SK-N-SH (cell line): ENCODE measurements around the gene POLD2. TPM values are rescaled to one million over a fixed set of nuclear protein-coding genes. Genes with fewer than 3 reads are reported as not detected.

ENCODE experiments used
- CTCF ChIA-PET: fragments of 300-600, 350-600 bp; formaldehyde crosslinking; extraction: SDS; loops from one replicate; lab custom pipeline; 2021; lab: Yijun Ruan, JAX
- POLR2A ChIA-PET: fragments of 350-600 bp; sonication (Branson Sonifier 250); formaldehyde crosslinking; extraction: SDS; loops from one replicate; lab custom pipeline; 2020; ENCODE audit warnings: antibody characterized with exemption, inconsistent platforms; lab: Yijun Ruan, JAX
- DNase-seq: peaks from one replicate; pipeline ENCODE4 v3.0.0; 2012
- H2AFZ ChIP-seq: fragments of 200-600 bp; sonication (generic); 2 replicates; pipeline ENCODE4 v1.8.1; 2016; ENCODE audit warnings: antibody characterized with exemption, mild to moderate bottlenecking, low read depth
- H3F3A ChIP-seq: fragments of 200-600 bp; sonication (generic); replicated peaks from 2 replicates; pipeline ENCODE3; 2016; ENCODE audit warnings: antibody characterized with exemption, mild to moderate bottlenecking; ENCODE audit not compliant: insufficient read depth
- H3K27ac ChIP-seq, 2 experiments: fragments of 200-500 bp in 1 of 2; fragments of 200-600 bp in 1 of 2; sonication (Bioruptor generic) in 1 of 2; sonication (generic), shearing (Covaris generic) in 1 of 2; 2 replicates each; pipeline versions ENCODE4 v1.5.1 to v1.6.1; 2014 to 2016; ENCODE audit warnings: low read depth in 2 of 2, inconsistent platforms in 1 of 2, low read length in 1 of 2, mild to moderate bottlenecking in 1 of 2, mixed read lengths in 1 of 2
- H3K27me3 ChIP-seq: fragments of 200-600 bp; sonication (generic), shearing (Covaris generic); 2 replicates; pipeline ENCODE4 v1.6.1; 2016; ENCODE audit warnings: mixed run types; ENCODE audit not compliant: insufficient read depth
- H3K36me3 ChIP-seq, 2 experiments: fragments of 200-500 bp in 1 of 2; fragments of 200-600 bp in 1 of 2; sonication (Bioruptor generic) in 1 of 2; sonication (generic) in 1 of 2; replicated peaks in 1 of 2; 2 replicates each; pipeline versions ENCODE3 to v1.5.1; 2014 to 2016; ENCODE audit warnings: low read length in 1 of 2, mild to moderate bottlenecking in 1 of 2; ENCODE audit not compliant: insufficient read depth in 2 of 2, control insufficient read depth in 1 of 2
- H3K4me1 ChIP-seq, 2 experiments: fragments of 200-500 bp in 1 of 2; fragments of 200-600 bp in 1 of 2; sonication (Bioruptor generic) in 1 of 2; sonication (generic), shearing (Covaris generic) in 1 of 2; 2 replicates each; pipeline versions ENCODE4 v1.5.1 to v1.6.1; 2014 to 2016; ENCODE audit warnings: low read depth in 1 of 2, low read length in 1 of 2, mixed run types in 1 of 2; ENCODE audit not compliant: insufficient read depth in 2 of 2, control insufficient read depth in 1 of 2
- H3K4me2 ChIP-seq: fragments of 200-600 bp; sonication (generic), shearing (Covaris generic); 2 replicates; pipeline ENCODE4 v1.6.1; 2017; ENCODE audit warnings: mixed run types
- H3K4me3 ChIP-seq, 2 experiments: fragments of 200-500 bp in 1 of 2; fragments of 200-600 bp in 1 of 2; sonication (Bioruptor generic) in 1 of 2; sonication (generic), shearing (Covaris generic) in 1 of 2; 2 replicates each; pipeline versions ENCODE4 v1.5.1 to v1.8.1; 2014 to 2016; ENCODE audit warnings: low read depth in 2 of 2, inconsistent platforms in 1 of 2, low read length in 1 of 2, mild to moderate bottlenecking in 1 of 2, mixed read lengths in 1 of 2, moderate library complexity in 1 of 2
- H3K79me2 ChIP-seq: fragments of 200-600 bp; sonication (generic); 2 replicates; pipeline ENCODE4 v1.8.1; 2017; ENCODE audit warnings: mild to moderate bottlenecking; ENCODE audit not compliant: insufficient read depth
- H3K9ac ChIP-seq: fragments of 200-600 bp; sonication (generic); 2 replicates; pipeline ENCODE4 v1.6.1; 2017; ENCODE audit warnings: mixed run types
- H3K9me2 ChIP-seq: fragments of 200-600 bp; sonication (generic); 2 replicates; pipeline ENCODE4 v1.6.1; 2017; ENCODE audit warnings: mixed run types
- H3K9me3 ChIP-seq: fragments of 200-600 bp; sonication (generic); 2 replicates; pipeline ENCODE4 v1.6.1; 2017; ENCODE audit warnings: mixed run types, mild to moderate bottlenecking, moderate library complexity
- H4K20me1 ChIP-seq: fragments of 200-600 bp; sonication (generic); 2 replicates; pipeline ENCODE4 v1.6.1; 2017; ENCODE audit warnings: mild to moderate bottlenecking, mixed run types; ENCODE audit not compliant: insufficient read depth
- ELF1 ChIP-seq: IDR thresholded peaks from 2 replicates; pipeline ENCODE4 v1.4.0; 2012
- EP300 ChIP-seq, 2 experiments: IDR thresholded peaks; 2 replicates each; pipeline versions ENCODE4 v1.4.0 to v1.6.1; 2012; ENCODE audit warnings: borderline replicate concordance in 1 of 2, low read depth in 1 of 2, low read length in 1 of 2
- FOSL2 ChIP-seq: IDR thresholded peaks from 2 replicates; pipeline ENCODE4 v1.4.0; 2012; ENCODE audit warnings: low read depth, mild to moderate bottlenecking, moderate library complexity, borderline replicate concordance
- FOXM1 ChIP-seq: IDR thresholded peaks from 2 replicates; pipeline ENCODE4 v1.4.0; 2012; ENCODE audit warnings: low read depth, mild to moderate bottlenecking
- JUND ChIP-seq: IDR thresholded peaks from 2 replicates; pipeline ENCODE4 v1.4.0; 2012
- NFIC ChIP-seq: IDR thresholded peaks from 2 replicates; pipeline ENCODE4 v1.4.0; 2012; ENCODE audit warnings: borderline replicate concordance
- NRF1 ChIP-seq: IDR thresholded peaks from 2 replicates; pipeline ENCODE4 v1.6.1; 2012; ENCODE audit warnings: low read depth, mild to moderate bottlenecking, low read length
- RCOR1 ChIP-seq: fragments of 150-350 bp; IDR thresholded peaks from 2 replicates; pipeline ENCODE4 v1.6.1; 2017; ENCODE audit warnings: antibody characterized with exemption, low read length
- RFX5 ChIP-seq: IDR thresholded peaks from 2 replicates; pipeline ENCODE4 v1.6.1; 2012; ENCODE audit warnings: mild to moderate bottlenecking, improper control_type of control experiment, low read length
- RXRA ChIP-seq: IDR thresholded peaks from 2 replicates; pipeline ENCODE4 v1.4.0; 2012; ENCODE audit warnings: low read depth, mild to moderate bottlenecking, borderline replicate concordance
- SIN3A ChIP-seq: IDR thresholded peaks from 2 replicates; pipeline ENCODE4 v1.6.1; 2012; ENCODE audit warnings: low read depth, mild to moderate bottlenecking, low read length, moderate library complexity, borderline replicate concordance
- YY1 ChIP-seq: IDR thresholded peaks from 2 replicates; pipeline ENCODE4 v1.4.0; 2012; ENCODE audit warnings: low read depth, mild to moderate bottlenecking
- WGBS: methylation state at CpG from one replicate; pipeline ENCODE4 v1.1.6; 2017; ENCODE audit warnings: low lambda C conversion rate; 5-methylcytosine and 5-hydroxymethylcytosine counted together
- polyA plus RNA-seq, 3 experiments: library from polyadenylated mRNA; depleted of rRNA; stranded (reverse); fragments of >200 nt; gene quantifications; 2 replicates each; pipeline ENCODE4 v1.2.3, GENCODE V29; 2012
- TF ChIP-seq, protein P1 (sequence below): IDR thresholded peaks from 2 replicates; pipeline ENCODE4; 2012
- TF ChIP-seq, protein P2 (sequence below): fragments of 150-350 bp; IDR thresholded peaks from 2 replicates; pipeline ENCODE4 v1.6.1; 2017; ENCODE audit warnings: antibody characterized with exemption, low read length, low read depth, borderline replicate concordance

The POLD2 gene
- polyA plus RNA-seq, 1 of the 3 experiments (the other 2 are of a cell fraction): 194 TPM

DNA sequence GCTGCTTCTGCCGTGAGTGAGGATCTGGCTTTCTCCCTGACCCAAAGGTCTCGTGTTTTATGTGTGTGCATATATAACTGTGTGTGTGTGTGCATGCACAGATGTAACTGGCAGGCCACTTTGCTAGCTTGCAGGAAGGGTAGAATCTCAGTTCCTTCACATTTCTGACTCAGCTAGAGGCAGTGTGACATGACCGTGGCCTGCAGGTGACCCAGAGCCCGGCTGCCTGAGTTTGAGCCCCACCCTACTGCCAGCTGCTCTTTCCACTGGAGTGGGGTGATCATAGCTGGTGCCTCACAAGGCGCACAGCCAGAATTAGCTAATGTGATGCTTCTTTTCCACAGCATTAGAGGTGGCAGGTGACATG, 27.1 kb upstream of the POLD2 start (continued):
- TF ChIP-seq ELF1 (no peak), RFX5 (no peak), FOSL2 (no peak), NRF1 (no peak), EP300 (IDR thresholded peaks at IDR 0.05; ENCODE audit: borderline replicate concordance in 1 of 2, low read depth in 1 of 2, low read length in 1 of 2) (no peak)

DNA sequence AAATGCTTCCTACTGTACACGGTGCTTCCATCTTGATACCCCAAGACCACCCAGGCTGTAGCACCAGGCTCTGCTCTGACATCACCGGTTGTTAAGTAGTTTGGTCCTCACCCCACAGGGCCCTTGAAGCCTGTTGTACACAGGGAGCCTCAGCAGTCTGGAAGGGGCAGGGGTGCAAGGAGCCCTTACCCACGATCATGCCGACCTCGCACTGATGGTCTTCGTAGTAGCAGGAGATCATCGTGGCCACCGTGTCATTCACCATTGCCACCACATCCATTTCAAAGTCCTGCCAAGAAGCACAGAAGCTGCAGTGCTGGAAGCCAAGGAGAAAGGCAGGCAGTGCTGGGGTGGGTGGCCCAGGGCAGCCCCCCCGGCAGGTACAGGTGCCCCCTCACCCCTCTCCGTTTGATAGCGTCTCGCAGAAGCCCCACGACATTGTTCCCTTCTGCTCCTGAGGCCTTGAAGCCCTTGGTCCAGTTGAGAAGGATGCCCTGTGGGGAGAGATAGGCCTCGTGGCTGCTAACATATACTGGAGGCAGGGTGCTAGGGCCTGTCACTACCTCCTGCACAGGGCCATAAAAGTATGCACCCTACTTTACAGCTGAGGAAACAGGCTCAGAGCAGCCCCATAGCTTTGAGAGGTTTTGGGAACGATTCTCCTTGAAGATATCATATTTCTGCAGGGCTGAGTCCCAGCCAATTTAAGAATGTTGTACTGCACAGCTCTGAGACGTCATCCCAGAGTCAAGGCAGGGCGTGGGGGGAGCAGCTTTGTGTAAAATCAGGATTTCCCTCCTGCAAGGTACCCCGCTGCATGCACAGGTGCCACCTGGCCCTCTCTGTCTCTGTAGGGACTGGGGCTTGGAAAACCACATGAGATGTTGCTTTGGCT, 26.5 kb upstream of the POLD2 start:
- H3F3A ChIP-seq: no peaks in the 10 kb centered on the region
- ChIA-PET POLR2A (no interaction called here), CTCF (interaction anchor here (1.5 kb wide), 1 partner anchor 47 kb away, joined by 7 read pairs; no protein-coding TSS in a partner anchor)
- TF ChIP-seq RXRA: no peak
- TF ChIP-seq RFX5: no peak
- no peak for TF ChIP-seq YY1
- TF ChIP-seq NFIC: no peak
- no peak for TF ChIP-seq FOXM1
- no peak for TF ChIP-seq JUND
- no peak overlapping the region for H3K4me2 ChIP-seq
- H4K20me1 ChIP-seq: no peaks in the 10 kb centered on the region
- WGBS: 81% methylated on average over 18 of the region's 18 CpGs
- H3K9me3 ChIP-seq: no peaks in the 10 kb centered on the region
- H3K27ac ChIP-seq: no peak overlapping the region
- H2AFZ ChIP-seq: no peak overlapping the region
- H3K4me3 ChIP-seq: no peak overlapping the region
- H3K36me3 ChIP-seq: no peaks in the 10 kb centered on the region
- H3K79me2 ChIP-seq: no peaks in the 10 kb centered on the region
- no peak overlapping the region for H3K9ac ChIP-seq
- H3K9me2 ChIP-seq: no peaks in the 10 kb centered on the region
- H3K4me1 ChIP-seq: peaks cover 0 to 12% of the 10 kb centered on the region in 2 experiments; a peak in 1 of 4 replicates
- peak; percentile 10 for DNase-seq
- no peaks in the 10 kb centered on the region for H3K27me3 ChIP-seq

DNA sequence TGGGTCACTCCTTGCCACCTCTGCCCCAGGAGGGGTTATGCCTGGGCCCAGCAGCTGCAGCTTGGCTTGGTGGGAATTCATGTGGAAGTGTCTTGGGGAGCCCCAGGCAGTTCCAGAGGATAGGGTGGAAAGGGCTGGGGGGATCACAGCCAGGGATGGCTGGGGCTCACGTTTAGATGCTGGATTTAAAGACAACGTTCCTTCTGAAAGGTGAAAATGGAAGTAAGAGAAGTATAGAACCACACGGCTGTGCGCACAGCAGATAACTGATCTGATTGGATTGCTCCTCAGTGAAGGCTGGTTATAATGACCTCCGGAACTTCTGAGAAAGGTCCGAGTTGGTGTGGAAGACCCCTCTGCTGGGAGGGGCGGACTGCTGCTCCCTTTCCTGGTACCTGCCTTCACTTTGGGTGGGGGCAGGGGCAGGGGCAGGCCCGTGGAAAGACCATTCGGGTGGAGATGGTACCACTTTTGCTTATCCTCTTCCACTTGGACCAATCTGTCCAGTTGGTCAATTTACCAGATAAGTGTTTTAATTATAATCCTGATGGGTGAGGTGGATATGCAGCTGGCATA, 25.7 kb upstream of the POLD2 start:
- ChIA-PET CTCF (interaction anchor here (3.0 to 3.2 kb wide), 2 partner anchors 17 to 47 kb away, joined by 9 to 15 read pairs; no protein-coding TSS in a partner anchor), POLR2A (no interaction called here)
- Histone ChIP-seq H3K4me1 (peaks cover 0 to 14% of the 10 kb centered on the region in 2 experiments; a peak in 1 of 4 replicates), H3K4me3 (no peak overlapping the region), H3K9me2 (no peaks in the 10 kb centered on the region), H3K9ac (no peak overlapping the region), H4K20me1 (no peaks in the 10 kb centered on the region), H3K4me2 (no peak overlapping the region), H3K36me3 (no peaks in the 10 kb centered on the region), H2AFZ (no peak overlapping the region), H3K9me3 (no peaks in the 10 kb centered on the region), H3K27me3 (no peaks in the 10 kb centered on the region), H3K27ac (no peak overlapping the region), H3F3A (no peaks in the 10 kb centered on the region), H3K79me2 (no peaks in the 10 kb centered on the region)
- TF ChIP-seq SIN3A (no peak), RCOR1 (no peak)
- TF ChIP-seq, protein P1, sequence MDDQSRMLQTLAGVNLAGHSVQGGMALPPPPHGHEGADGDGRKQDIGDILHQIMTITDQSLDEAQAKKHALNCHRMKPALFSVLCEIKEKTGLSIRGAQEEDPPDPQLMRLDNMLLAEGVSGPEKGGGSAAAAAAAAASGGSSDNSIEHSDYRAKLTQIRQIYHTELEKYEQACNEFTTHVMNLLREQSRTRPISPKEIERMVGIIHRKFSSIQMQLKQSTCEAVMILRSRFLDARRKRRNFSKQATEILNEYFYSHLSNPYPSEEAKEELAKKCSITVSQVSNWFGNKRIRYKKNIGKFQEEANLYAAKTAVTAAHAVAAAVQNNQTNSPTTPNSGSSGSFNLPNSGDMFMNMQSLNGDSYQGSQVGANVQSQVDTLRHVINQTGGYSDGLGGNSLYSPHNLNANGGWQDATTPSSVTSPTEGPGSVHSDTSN: no peak
- TF ChIP-seq, protein P2, sequence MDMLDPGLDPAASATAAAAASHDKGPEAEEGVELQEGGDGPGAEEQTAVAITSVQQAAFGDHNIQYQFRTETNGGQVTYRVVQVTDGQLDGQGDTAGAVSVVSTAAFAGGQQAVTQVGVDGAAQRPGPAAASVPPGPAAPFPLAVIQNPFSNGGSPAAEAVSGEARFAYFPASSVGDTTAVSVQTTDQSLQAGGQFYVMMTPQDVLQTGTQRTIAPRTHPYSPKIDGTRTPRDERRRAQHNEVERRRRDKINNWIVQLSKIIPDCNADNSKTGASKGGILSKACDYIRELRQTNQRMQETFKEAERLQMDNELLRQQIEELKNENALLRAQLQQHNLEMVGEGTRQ: no peak
- WGBS: 71% methylated on average over 8 of the region's 9 CpGs
- DNase-seq: peak; percentile 20
